IPS-NIHi7 (cell line): ENCODE data around the gene NKD1.
A peak's percentile ranks its signal among the peaks of the same experiment; 100 is the strongest.

Experiments used
- DNase-seq: peaks from one replicate; pipeline ENCODE4 v3.0.0; 2012; ENCODE audit warnings: mixed read lengths; ENCODE audit errors: extremely low spot score

The NKD1 gene

DNA sequence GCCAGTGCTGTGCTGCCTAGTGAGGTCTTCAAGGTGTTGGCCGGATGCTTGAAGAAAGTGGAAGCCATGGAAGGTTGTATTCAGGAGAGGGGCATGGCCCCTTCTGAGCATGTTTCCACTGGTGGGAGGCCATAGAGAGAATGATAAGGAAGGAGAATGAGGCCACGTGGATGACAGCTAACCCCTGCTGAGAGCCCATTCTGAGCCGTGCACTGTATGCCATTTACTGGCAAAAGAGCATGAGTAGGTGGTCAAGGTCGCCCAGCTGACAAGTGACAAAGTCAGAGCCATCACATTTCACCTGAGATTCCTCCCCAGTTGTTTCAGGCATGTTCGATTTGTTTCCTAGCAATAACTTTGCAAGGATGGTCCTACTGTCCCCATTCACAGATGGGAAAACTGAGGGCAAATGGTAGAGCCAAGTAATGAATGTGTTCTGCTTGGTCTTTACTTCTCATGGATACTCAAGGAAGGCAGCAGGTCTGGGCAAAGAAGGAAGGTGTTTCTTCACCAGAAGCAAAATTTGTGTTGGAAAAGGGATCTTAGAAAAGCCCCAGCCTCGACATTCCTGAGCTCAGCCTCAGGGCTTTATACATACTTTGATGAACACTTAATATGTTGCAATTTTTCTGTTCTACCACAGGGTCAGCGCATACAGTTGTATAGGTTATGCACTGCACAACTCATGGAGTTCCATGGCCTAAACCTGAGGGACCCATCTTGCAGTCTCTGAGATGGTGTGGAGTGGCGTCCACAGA is 10.5 kb upstream of the NKD1 start:
- DNase-seq: no peak

GRCh38 chr16:50538411-50539052 is 9.7 kb upstream of the NKD1 start:
- DNase-seq: no peak

DNA sequence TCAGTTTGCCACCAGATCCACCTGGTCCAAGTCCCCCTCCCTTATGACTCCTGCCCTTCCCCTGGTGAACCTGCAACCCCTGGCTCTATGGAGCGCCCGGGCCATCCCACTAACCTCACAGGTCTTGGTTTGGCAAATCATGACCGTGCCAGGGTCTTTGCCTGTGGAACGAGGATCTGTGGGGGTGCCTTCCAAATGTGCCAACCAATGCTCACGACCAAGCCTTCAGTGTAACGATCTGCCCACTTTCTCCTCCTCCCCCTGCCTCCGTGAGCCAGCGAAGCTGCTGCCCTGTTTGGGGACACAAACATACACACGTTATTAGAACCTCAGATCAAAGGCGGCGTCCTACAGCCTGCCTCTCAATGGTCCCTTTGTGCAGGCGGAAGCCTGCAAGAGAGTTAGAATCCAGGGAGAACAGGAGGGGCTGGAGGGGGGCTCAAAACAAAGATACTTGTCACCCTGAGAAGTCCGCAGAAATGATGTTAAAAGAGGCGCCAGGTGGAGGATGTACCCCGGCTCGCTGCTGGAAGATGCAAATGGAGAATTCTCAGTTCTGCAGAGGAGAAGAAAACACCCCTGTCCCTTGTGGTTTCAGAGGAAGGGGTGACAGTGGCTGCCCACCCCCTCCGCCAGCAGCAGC is 9.0 kb upstream of the NKD1 start:
- no peak for DNase-seq

- DNase-seq: peak; percentile 53
Measured at GRCh38 chr16:50539822-50540710, 8.1 kb upstream of the NKD1 start.

GRCh38 chr16:50540711-50541007 is 7.5 kb upstream of the NKD1 start:
- DNase-seq: no peak

- DNase-seq: no peak
Measured at GRCh38 chr16:50542703-50543102, 5.5 kb upstream of the NKD1 start.

DNA sequence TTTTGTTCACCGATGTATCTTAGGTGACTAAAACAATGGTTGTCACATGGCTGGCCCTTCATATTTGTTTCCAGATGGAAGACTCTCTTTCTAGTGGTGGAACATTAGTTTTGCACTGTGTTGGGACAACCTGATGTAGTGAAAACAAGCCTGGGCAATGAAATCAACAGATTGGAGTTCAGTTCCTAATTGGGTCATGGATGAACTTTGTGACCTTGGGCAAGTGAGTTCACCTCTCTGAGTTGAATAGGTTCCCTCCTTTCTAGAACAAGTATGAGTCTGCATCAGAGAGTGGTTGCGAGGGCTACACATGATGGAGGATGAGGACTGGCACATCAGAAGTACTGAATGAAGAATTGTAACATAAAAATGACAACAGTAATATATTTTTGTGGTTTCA is 2.1 kb upstream of the NKD1 start:
- no peak for DNase-seq

GRCh38 chr16:50547340-50548124 is 664 bp upstream of the NKD1 start:
- peak; percentile 69 for DNase-seq

DNA sequence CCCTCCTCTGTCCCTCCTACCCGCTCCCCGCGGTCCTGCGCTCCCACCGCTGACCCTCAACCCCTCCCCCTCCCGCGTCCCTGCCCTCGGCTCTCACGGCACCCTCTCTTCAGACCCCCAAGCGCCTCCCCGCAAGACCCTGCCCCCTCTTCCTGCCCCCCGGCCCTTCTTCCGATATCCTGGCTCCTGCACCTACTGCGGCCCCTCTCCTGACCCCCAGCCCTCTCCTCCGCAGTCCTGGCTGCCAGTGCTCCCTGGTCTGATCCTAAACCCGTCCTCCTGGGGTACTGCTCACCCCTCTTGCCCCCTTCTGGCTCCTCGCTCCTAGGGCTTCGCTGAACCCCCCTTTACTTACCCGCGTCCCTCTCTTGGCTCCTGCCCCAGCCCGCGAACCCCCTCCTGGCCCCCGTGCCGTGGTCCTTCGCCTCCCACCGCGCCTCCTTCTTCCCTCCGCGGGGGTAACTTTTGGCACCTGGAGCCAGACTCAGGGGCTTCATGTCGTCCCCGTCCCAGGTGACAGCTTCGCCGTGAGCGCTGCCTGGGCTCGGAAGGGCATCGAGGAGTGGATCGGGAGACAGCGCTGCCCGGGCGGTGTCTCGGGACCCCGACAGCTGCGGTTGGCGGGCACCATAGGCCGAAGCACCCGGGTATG is 839 bp downstream of the NKD1 start:
- DNase-seq: no peak

GRCh38 chr16:50549561-50549915 is 1.3 kb downstream of the NKD1 start:
- no peak for DNase-seq

- DNase-seq: no peak
Measured at GRCh38 chr16:50550035-50550434, 1.8 kb downstream of the NKD1 start.

DNA sequence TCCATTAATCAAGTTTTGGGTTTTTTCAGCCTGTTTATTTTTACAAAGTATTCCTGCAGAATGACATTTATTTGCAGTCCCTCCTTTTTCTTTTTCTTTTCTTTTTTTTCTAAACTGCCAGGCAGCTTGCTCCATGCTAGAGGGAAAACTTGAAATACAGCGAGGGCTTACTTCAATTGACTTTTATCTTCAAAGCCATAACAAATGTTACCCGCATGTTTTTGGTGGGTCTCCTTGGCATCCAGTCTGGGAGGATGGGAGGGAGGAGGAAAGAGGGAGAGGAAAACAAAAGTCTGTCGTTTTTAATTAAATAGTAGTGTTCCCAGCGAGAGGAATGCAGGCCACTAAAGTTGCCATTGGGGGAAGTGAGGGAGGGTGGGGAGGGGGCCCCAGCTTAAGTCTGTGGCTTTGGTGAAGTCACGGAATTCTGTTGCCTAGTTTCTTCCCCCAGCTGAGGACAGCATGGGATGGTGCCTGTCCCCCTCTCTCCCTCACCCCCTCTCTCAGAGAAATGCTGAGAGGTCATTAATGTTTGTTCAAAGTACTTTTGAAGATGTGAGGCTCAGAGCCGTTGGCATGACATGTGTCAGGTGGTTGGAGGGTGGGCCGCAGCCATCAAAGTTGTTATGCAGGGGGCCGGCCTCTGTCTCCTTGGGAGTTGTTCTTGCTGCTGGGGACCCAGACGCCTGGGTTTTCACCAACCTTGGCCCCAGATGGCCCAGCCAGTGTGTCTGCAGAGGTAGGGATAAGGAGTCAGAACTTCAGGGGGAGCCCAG is 2.9 kb downstream of the NKD1 start:
- no peak for DNase-seq

GRCh38 chr16:50552476-50553101 is 4.4 kb downstream of the NKD1 start:
- no peak for DNase-seq

DNA sequence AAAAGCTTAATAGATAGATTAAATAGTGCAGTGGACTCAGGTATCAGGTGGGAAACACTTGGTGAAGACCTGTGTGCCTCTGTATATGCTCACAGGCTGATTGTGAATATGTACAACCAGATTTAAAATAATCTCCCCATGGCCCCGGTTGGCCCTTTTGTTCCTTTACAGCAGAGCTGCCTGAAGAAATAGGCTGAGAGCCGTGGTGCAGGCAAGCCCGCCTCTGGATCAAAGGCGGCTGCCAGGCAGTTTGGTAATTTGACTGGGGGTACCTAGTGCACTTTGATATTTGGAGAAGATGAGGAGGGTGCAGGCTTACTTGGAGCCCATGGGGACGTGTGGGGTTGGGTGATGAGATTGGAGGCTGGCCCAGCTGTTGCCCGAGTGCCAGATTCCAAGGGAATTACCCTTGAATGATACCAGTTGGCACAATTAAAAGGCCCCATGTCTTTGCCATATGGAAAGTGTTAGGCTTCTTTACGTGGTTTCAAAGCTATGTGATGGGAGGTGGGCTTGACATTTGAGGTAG is 5.0 kb downstream of the NKD1 start:
- no peak for DNase-seq

- DNase-seq: no peak
Measured at GRCh38 chr16:50553731-50554360, 5.7 kb downstream of the NKD1 start.

DNA sequence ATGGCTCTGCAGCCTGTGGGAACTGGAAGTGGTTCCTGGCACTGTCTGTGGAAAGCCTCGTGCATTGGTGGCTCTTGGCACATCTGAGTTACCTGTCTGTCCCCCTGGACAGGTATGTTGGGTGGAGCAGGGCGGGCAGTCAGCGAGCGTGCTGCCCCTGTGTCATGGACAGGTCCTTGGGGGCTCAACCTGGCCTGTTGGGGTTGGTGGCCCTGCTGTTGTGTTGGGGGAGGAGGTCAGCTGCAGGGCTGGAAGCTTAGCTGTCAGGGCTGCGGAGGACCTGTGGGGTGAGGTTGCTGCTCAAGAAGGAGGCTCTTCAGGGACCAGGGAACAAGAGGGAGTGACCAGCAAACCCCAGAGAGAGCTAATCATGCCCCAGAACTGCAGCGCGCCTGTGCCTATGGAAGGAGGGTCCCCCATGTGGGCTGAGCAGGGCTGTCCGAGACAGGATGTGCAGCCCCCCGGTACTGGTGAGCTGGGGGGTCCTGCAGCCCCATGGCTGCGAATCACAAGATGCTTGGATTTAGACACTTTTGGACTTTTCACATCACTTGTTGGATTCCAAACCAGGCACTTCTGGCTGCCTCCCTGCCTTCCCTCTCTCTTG is 7.2 kb downstream of the NKD1 start:
- no peak for DNase-seq

DNA sequence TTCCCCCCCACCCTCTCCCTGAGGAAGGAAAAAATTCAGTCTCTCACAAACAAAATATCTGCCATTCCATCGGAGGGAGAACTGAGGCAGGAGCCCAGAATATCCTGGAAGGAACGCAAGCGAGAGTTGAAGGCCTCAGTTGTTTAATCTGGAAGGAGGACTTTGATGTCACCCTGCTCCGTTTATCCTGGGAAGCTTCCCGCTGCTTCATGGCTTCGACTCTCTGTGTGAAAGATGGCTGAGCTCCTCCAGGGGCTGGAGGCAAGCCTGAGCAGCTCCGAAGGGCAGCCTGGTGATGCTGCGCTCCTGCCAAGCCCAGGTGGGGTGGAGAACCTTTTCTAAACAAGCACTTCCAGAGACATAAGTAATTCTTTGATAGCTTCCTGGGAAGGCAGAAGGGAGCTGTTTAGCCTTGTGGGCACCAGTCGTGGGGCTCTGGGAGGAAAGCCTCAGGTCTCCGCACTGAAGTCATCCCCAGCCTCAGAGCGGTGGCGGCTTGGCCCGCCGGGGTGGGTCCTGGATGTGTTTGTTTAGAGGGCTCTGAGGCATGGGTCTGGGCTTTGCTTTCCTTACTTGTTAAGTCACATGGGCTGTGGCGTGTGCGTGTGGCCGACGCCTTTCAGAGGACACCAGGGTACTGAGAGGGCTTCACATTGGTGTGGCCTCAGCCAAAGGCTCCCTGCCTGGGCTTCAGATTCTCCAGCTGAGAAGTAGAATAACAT is 7.9 kb downstream of the NKD1 start:
- DNase-seq: no peak

DNA sequence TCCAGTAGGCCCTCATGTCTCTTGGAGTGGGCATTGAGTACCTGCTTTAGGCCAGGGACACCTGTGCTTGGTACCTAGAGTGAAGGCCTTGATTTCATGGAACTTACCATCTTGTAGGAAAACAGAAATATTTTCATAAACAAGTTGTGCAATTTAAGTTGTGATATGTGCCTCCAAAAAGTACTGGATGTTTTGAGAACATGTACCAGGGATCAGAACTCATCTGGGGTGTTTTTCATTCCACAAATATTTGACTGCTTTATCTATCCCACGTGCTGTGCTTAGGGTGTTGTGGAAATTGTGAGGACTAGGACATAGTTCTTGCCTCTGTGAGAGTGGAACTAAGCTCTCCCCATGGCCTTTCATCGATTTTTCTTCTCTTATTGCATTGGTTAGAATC is 8.8 kb downstream of the NKD1 start:
- no peak for DNase-seq
